Left cardiac atrium (tissue), 4 donors: ENCODE measurements around the gene CACNA1I. TPM values are rescaled to one million over a fixed set of nuclear protein-coding genes. Genes with fewer than 3 reads are reported as not detected.
"Not testable (repeated sequence)": the region's sequence is repeated elsewhere in the genome, so short reads cannot be mapped to it uniquely, and the experiment has no call there.

ENCODE experiments used
- ATAC-seq, 2 donors: fragments of 200-7000 bp; cut with Tn5 transposase; one replicate each; pipeline ENCODE4 v1.9.1; 2020; ENCODE audit warnings: mild to moderate bottlenecking in 2 of 2, moderate library complexity in 2 of 2
- DNase-seq: peaks from one replicate; pipeline ENCODE4 v3.0.0-alpha.2; 2020
- intact Hi-C, 2 donors: fragments of 100-400 bp; cut with DNase I; formaldehyde crosslinking; loops; one replicate each; pipeline versions ENCODE4 v1.14.1 to v1.15.1; 2022 to 2023
- total RNA-seq, 2 donors: library from RNA; stranded (reverse); fragmentation: NEBNext Ultra II Directional; extraction: Animal tissue kit (Norgen Biotek cat#: 25700); gene quantifications; one replicate each; pipeline ENCODE4 v1.2.1, GENCODE V29; 2021
- donor health status: DM: no; HTN: yes; CAD: no.
- donor health status: DM: no; HTN: yes; CAD: no; lungs with severe emphysema.
- donor health status: DM: yes; HTN: yes; CAD: no.
- donor health status: Dilated cardiomyopathy.

Gene CACNA1I
- total RNA-seq, 2 donors from 2014 or later = 0.03 to 0.06 TPM

GRCh38 chr22:39734046-39734445 lies 163.5 kb downstream of the CACNA1I start:
- DNase-seq, ATAC-seq, intact Hi-C loops: not testable (repeated sequence)

- ATAC-seq (no peak), DNase-seq (no peak)
- intact Hi-C loops = no loop called here
Measured at GRCh38 chr22:39734866-39735265, 164.3 kb downstream of the CACNA1I start.

- intact Hi-C loops = no loop called here
- DNase-seq (no peak), ATAC-seq (no peak)
Measured at GRCh38 chr22:39735776-39736175, 165.2 kb downstream of the CACNA1I start.

GRCh38 chr22:39738746-39739145 lies 168.2 kb downstream of the CACNA1I start:
- DNase-seq (no peak), ATAC-seq (no peak)

More at GRCh38 chr22:39738746-39739145, 168.2 kb downstream of the CACNA1I start:
- intact Hi-C loops = no loop called here

Other genes with a start within 250 kb of the CACNA1I start
- 10 to 100 TPM; 48.3 to 60.8 TPM for gene SYNGR1, start 220.8 kb upstream of the CACNA1I start, total RNA-seq
- gene TAB1, start 171.0 kb upstream of the CACNA1I start, total RNA-seq = 10 to 100 TPM; 14.1 to 16.8 TPM
- gene MGAT3, start 113.7 kb upstream of the CACNA1I start, total RNA-seq = 10 to 100 TPM; 11.6 to 13.7 TPM
- gene MIEF1, start 68.5 kb upstream of the CACNA1I start, total RNA-seq = 10 to 100 TPM; 18.1 to 29.0 TPM
- gene ATF4, start 50.2 kb upstream of the CACNA1I start, total RNA-seq = 100 to 1,000 TPM; 203 to 294 TPM
- 10 to 100 TPM; 66.1 to 70.7 TPM for gene RPS19BP1, start 38.0 kb upstream of the CACNA1I start, total RNA-seq